ENCODE measurements around the gene CUL4B.
"Not testable (repeated sequence)": the region's sequence is repeated elsewhere in the genome, so short reads cannot be mapped to it uniquely, and the experiment has no call there.

The CUL4B gene

GRCh38 chrX:120560842-120561633, at the start of gene CUL4B:
CUL4B (minus strand) TSS chrX:120560962; CDS start chrX:120560638, 324 bp downstream.
- H3K27me3 ChIP-seq: no peaks in the 10 kb centered on the region
- TF ChIP-seq Cebpa-rat (IDR thresholded peaks at IDR 0.05): no peak
- H3K27ac ChIP-seq: peak within 1 kb of the TSS; percentile 85 to 95 (median 90)
- H4K20me1 ChIP-seq: no peaks in the 10 kb centered on the region; a peak in 1 of 22 replicates
- peaks cover 0 to 13% (median 6%) of the 10 kb centered on the region in 11 experiments; a peak in 10 of 22 replicates for H3K36me3 ChIP-seq
- H3K4me2 ChIP-seq: peak within 1 kb of the TSS; percentile 65 to 82 (median 76)
- H3K4me3 ChIP-seq: peak within 1 kb of the TSS; percentile 57 to 76 (median 66)
- H3K9ac ChIP-seq: peak within 1 kb of the TSS; percentile 82 to 94 (median 86)
- H3K4me1 ChIP-seq: peaks cover 9 to 25% (median 18%) of the 10 kb centered on the region in 10 experiments; a peak in 16 of 20 replicates
- H3K9me3 ChIP-seq (replicated peaks in 1 of 11): no peaks in the 10 kb centered on the region

- Histone ChIP-seq H3K4me3 (peak overlapping the region; percentile 57 to 77 (median 68)), H3K4me2 (peak overlapping the region; percentile 59 to 83 (median 71)), H3K4me1 (peaks cover 0 to 11% (median 2%) of the 10 kb centered on the region in 10 experiments; a peak in 4 of 20 replicates), H3K9me3 (replicated peaks in 1 of 11) (no peaks in the 10 kb centered on the region), H3K9ac (peak overlapping the region; percentile 82 to 95 (median 89)), H4K20me1 (no peaks in the 10 kb centered on the region), H3K27ac (peak overlapping the region; percentile 86 to 97 (median 93)), H3K27me3 (no peaks in the 10 kb centered on the region), H3K36me3 (peaks cover 9 to 31% (median 18%) of the 10 kb centered on the region in 11 experiments; a peak in 18 of 22 replicates)
- no peak for TF ChIP-seq Cebpa-rat (IDR thresholded peaks at IDR 0.05)
Measured at GRCh38 chrX:120604361-120604782, 43.6 kb upstream of the CUL4B start.

GRCh38 chrX:120603707-120604360, 43.1 kb upstream of the CUL4B start, which contains the start of gene MCTS1:
MCTS1 (plus strand) TSS chrX:120604101; CDS start chrX:120604237, 136 bp downstream.
- Histone ChIP-seq H4K20me1 (no peaks in the 10 kb centered on the region), H3K4me1 (peaks cover 0 to 11% (median 2%) of the 10 kb centered on the region in 10 experiments; a peak in 4 of 20 replicates), H3K27ac (peak within 1 kb of the TSS; percentile 86 to 97 (median 93)), H3K36me3 (peaks cover 6 to 26% (median 13%) of the 10 kb centered on the region in 11 experiments; a peak in 17 of 22 replicates), H3K27me3 (no peaks in the 10 kb centered on the region), H3K9ac (peak within 1 kb of the TSS; percentile 82 to 95 (median 89)), H3K9me3 (replicated peaks in 1 of 11) (no peaks in the 10 kb centered on the region), H3K4me3 (peak within 1 kb of the TSS; percentile 57 to 77 (median 68)), H3K4me2 (peak within 1 kb of the TSS; percentile 59 to 83 (median 71))
- TF ChIP-seq Cebpa-rat (IDR thresholded peaks at IDR 0.05): no peak

GRCh38 chrX:120585702-120586101, 24.9 kb upstream of the CUL4B start:
- no peaks in the 10 kb centered on the region for H3K9me3 ChIP-seq (replicated peaks in 1 of 11)
- H3K4me1 ChIP-seq: peaks cover 0 to 14% (median 0%) of the 10 kb centered on the region in 10 experiments; a peak in 2 of 20 replicates
- no peak for TF ChIP-seq Cebpa-rat (IDR thresholded peaks at IDR 0.05)
- H3K4me3 ChIP-seq: no peak overlapping the region
- H3K9ac ChIP-seq: no peak overlapping the region
- H4K20me1 ChIP-seq: no peaks in the 10 kb centered on the region
- H3K27ac ChIP-seq: no peak overlapping the region
- H3K4me2 ChIP-seq: no peak overlapping the region
- H3K36me3 ChIP-seq: no peaks in the 10 kb centered on the region
- H3K27me3 ChIP-seq: no peaks in the 10 kb centered on the region

- no peaks in the 10 kb centered on the region for H3K36me3 ChIP-seq
- H4K20me1 ChIP-seq: no peaks in the 10 kb centered on the region
- H3K9ac ChIP-seq: no peak overlapping the region
- H3K4me2 ChIP-seq: no peak overlapping the region
- no peak overlapping the region for H3K4me3 ChIP-seq
- TF ChIP-seq Cebpa-rat (IDR thresholded peaks at IDR 0.05): no peak
- H3K9me3 ChIP-seq (replicated peaks in 1 of 11): peaks cover 0 to 3% (median 0%) of the 10 kb centered on the region in 11 experiments; a peak in 2 of 22 replicates
- no peaks in the 10 kb centered on the region for H3K27me3 ChIP-seq
- H3K4me1 ChIP-seq: peaks cover 0 to 18% (median 2%) of the 10 kb centered on the region in 10 experiments; a peak in 5 of 20 replicates
- no peak overlapping the region for H3K27ac ChIP-seq
Measured at GRCh38 chrX:120575379-120576114, 14.8 kb upstream of the CUL4B start.

GRCh38 chrX:120573806-120574205, 13.0 kb upstream of the CUL4B start:
- not testable (repeated sequence) for H4K20me1 ChIP-seq; H3K4me1 ChIP-seq; H3K36me3 ChIP-seq; H3K4me2 ChIP-seq; H3K27me3 ChIP-seq; H3K27ac ChIP-seq; H3K9me3 ChIP-seq (replicated peaks in 1 of 11); H3K4me3 ChIP-seq; H3K9ac ChIP-seq

GRCh38 chrX:120570011-120570600, 9.3 kb upstream of the CUL4B start:
- H3K9me3 ChIP-seq (replicated peaks in 1 of 11): no peaks in the 10 kb centered on the region; a peak in 1 of 22 replicates
- no peak overlapping the region for H3K9ac ChIP-seq
- H3K4me2 ChIP-seq: no peak overlapping the region
- TF ChIP-seq Cebpa-rat (IDR thresholded peaks at IDR 0.05): no peak
- no peak overlapping the region for H3K4me3 ChIP-seq
- H3K4me1 ChIP-seq: peaks cover 3 to 4% (median 3%) of the 10 kb centered on the region in 10 experiments; a peak in 14 of 20 replicates
- no peak overlapping the region for H3K27ac ChIP-seq
- no peaks in the 10 kb centered on the region for H4K20me1 ChIP-seq
- H3K36me3 ChIP-seq: no peaks in the 10 kb centered on the region
- no peaks in the 10 kb centered on the region for H3K27me3 ChIP-seq

- no peak overlapping the region for H3K4me2 ChIP-seq
- no peaks in the 10 kb centered on the region; a peak in 1 of 22 replicates for H3K9me3 ChIP-seq (replicated peaks in 1 of 11)
Measured at GRCh38 chrX:120568609-120569008, 7.8 kb upstream of the CUL4B start.

More at GRCh38 chrX:120568609-120569008, 7.8 kb upstream of the CUL4B start:
- Histone ChIP-seq H3K27me3 (no peaks in the 10 kb centered on the region), H3K27ac (no peak overlapping the region), H3K9ac (no peak overlapping the region), H4K20me1 (no peaks in the 10 kb centered on the region), H3K4me3 (no peak overlapping the region), H3K4me1 (peaks cover 4 to 9% (median 7%) of the 10 kb centered on the region in 10 experiments; a peak in 14 of 20 replicates), H3K36me3 (no peaks in the 10 kb centered on the region)
- TF ChIP-seq Cebpa-rat (IDR thresholded peaks at IDR 0.05): no peak
